GM19397 (cell line): ENCODE measurements around the gene CACHD1.

ENCODE experiments used
- ATAC-seq: cut with Tn5 transposase; IDR thresholded peaks from one replicate; pipeline ENCODE4 v1.9.1; 2021; ENCODE audit warnings: mild to moderate bottlenecking, moderate library complexity; ENCODE audit not compliant: unreplicated experiment

CACHD1 gene

DNA sequence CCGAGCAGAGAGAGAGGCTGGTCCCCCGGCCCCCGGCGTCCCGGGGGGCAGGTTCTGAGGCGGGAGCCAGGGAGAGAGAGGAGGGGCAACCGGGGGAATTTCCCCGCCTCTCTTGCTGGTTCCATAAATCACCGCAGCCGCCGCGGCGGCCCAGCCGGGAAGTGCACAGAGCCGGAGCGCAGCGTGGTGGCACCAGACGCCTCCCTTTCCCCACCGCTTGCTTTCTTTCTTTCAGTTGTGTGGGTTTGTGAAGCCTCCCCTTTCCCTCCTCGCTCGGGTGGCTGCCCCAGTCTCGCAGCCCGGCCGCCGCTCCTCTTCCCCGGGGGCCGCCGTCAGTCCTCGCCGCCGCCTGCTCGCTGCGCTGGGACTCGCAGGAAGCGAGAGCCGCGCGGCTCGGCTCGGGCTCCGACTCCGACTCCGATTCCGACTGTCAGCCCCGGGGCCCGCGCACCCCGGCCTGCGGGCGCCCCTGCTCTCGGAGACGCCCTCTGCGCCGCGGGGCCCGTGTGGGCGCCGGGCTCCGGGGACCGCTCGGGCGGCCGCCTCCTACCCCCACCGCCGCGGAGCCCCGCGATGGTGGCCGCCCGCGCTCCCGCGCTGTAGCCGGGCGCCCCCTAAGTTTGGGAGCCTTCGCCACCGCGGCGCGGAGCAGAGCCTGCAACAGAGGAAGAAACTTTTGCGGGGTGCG is at the start of gene CACHD1:
Gene CACHD1, plus strand, starts transcription at position 153 of the 688 bp plus-strand sequence. CDS start 616 bp downstream, outside the sequence.
- peak; percentile 76 for ATAC-seq

DNA sequence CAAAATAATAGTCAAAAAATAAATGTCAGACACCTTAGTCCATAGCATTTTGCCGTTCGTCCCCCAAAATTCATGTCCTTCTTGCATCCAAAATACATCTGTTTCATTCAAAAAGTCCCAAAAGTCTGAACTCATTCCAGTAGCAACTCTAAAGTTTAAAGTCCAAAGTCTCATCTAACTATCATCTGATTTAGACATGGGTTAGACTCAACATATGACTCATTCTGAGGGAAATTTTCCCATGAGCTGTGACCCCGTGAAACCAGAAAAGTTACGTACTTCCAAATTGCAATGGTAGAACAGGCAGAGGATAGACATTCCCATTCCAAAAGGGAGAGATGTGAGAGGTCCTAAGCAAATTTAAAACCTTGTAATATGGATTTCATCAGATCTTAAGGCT is 48.6 kb upstream of the CACHD1 start:
- ATAC-seq = no peak

DNA sequence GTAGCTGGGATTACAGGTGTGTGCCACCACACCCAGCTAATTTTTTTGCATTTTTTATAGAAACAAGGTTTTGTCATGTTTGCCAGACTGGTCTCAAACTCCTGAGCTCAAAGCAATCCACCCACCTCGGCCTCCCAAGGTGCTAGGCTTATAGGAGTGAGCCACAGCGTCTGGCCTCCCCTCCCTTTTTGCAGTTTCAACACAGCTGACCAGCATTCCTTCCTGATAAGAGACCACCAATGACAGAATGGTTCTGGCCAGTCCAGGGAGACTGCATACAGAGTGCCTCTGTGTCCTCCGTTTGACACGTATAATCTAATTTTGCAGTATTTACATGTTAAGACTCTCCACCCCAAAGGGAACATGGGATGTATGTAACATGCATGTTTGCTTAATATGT is 46.4 kb upstream of the CACHD1 start:
- no peak for ATAC-seq

DNA sequence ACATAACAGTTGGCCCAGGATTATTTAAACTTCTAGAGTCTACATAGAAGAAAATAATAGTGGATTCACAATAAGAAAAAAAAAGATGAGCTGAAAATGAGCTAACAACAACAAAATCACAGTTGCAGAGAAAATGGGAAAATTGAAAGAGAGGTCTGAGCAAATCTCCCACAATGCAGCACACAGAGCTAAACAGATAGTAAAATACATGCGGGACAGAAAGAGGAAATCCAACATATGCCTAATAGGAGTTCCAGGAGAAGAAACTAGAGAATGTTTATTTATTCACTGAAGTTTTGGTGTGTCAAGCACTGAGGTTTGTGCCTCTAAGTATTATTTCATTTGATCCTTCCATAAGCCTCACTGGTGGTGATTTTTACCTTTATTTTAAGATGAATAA is 45.5 kb upstream of the CACHD1 start:
- ATAC-seq = no peak

DNA sequence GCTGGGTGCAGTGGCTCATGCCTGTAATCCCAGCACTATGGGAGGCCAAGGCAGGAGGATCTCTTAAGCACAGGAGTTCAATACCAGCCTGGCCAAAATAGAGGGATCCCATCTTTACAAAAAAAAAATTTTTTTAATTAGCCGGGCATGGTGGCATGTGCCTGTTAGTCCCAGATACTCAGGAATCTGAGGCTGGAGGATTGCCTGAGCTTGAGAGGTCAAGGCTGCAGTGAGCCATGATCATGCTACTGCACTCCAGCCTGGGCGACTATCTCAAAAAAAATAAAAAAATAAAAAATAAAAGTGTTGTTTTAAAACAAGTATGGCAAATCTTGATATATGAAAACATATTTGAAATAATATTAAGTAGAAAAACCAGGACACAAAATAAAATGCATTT is 44.4 kb upstream of the CACHD1 start:
- no peak for ATAC-seq

DNA sequence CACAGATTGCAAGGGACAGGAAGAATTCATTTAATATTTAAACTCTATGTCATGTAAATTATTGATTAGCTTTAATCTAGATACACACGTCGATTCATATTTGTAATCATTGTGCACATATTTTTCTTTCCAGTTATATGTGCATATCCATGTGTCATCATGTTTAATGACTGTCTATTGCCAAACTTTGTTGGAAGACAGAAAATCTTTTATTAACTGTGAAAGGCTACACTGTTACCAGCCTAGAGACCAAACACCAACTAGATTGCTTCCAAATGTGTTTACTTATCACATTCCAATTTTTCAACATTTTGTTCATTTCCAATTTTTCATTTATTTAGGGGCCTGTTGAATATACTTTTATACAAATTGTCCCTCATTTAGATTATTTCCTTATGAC is 43.2 kb upstream of the CACHD1 start:
- no peak for ATAC-seq

DNA sequence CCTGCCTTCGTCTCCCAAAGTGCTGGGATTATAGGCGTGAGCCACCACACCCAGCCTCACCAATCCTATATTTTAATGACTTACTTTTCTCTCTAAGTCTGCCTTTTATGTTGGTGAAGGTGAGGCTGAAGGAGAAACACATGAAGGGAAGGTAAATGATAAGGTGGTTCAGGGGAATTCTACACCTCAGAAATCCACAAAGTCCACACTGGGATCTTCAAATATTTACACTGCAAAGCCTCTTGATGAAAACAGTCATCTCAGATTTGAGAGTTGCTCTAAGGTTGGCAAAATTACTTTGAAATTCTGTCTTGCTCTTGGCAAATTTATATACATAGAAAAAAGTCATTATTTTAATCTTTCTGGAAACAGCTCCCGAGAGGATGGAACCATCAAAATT is 42.0 kb upstream of the CACHD1 start:
- ATAC-seq = no peak

DNA sequence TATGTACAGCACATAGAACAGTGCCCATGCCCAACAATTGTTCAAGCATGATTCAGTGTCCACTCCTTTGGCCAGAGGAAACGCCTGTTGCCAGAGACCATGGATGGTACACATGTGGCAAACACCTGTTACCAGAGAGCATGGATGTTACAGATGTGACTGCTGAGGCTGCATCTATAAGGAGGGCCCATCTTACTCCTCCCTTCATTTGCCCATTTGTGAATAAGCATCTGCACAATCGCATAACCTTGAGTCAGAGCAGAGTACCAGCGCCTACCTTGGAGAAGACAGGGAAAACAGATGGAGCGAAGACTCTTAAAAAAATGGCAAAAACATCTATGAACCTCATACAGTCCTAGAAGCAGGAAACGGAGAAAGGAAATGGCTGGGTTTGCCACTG is 36.6 kb upstream of the CACHD1 start:
- ATAC-seq = no peak

DNA sequence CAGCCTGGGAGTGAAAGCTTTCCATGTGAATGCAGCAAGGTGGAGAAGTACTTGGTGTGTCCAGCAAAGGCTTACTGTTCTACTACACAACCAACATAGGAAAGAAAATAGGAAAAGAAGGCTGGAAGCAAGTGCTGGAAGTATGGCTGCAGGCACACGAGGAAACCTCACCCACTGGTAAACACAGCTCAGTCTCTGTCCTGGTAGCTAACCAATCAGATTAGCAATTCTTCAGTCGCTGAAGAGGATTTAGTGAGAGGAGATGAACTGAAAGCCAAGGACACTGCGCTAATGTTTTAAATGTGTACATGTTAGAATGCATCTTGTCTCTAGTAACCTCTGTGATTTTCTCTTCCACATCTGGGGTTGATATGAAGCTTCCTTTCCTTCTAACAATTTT is 36.2 kb upstream of the CACHD1 start:
- no peak for ATAC-seq

DNA sequence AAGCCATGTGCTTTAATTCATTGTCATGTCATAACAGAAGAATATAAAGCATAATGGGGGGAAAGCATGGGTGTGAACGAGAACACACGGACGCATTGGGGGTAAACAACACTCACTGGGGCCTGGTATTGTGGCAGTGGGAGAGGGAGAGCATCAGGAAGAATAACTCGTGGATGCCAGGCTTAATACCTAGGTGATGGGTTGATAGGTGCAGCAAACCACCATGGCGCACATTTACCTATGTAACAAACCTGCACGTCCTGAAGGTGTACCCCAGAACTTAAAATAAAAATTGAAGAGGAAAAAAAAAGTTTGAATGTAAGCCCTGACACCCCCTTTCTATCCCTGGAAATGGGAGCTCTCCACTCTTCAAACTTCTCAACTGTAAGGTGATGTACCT is 34.9 kb upstream of the CACHD1 start:
- ATAC-seq = no peak

DNA sequence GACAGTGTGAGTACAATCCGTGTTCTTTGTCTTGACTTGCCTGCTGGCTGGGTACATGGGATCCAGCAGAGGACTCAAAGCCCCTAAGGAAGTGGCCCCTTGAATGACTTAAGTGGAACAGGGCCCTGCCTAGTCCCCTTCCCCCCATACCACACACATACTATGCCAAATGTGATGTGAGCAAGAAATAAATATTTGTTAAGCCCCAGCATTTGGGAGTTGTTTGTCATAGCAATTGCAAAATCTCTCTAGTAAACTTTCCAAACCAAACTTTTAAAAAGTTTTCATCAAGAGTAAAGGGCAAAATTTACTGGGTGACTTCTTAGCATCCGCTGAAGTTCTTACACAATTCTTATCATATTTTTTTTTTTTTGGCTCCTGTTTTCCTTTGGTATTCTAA is 32.5 kb upstream of the CACHD1 start:
- no peak for ATAC-seq

DNA sequence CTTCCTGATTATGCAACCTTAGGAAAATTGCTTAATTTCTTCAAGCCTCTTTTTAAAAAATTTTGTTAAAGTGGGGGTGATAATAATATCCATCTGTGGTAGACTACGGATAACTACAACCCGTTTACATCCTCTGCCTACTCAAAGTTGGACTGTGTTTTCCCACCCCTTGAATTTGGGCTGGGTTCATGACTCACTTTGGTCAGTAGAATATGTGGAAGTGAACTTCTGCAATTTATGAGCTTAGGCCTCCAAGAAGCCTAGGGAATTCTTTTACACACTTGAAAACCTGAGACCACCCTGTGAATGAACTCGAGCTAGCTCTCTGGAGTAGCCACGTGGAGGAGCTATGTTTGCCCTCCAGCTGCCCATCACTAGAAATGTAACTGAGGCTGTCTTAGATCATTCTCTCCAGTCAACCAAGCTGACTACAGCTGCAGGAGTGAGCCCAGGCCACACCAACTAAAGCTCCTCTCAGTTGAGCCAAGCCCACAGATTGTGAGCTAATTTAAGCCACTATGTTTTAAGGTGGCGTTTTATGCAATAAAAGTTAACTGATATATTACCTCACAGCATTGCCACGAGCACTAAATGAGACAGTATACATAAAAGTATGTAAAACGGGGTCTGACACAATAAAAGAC is 29.6 kb upstream of the CACHD1 start:
- ATAC-seq = no peak

DNA sequence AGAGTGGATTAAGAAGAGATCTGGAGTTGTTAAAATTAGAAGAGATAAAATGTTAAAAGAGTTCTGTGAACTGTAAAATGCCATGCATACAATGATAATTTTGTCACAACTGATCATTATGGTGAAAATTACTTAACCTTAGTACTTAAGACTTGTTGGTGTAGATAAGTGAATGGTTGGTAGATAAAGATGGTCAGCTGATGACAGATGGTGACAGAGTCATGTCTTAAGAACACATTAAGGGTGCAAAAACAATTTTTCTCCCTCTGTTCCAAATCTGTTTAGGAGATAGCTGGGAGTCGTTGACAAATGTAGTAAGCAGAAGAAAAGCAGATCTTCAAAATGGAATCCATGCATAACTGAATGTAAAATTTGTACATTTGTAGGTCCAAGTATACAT is 18.5 kb upstream of the CACHD1 start:
- no peak for ATAC-seq

DNA sequence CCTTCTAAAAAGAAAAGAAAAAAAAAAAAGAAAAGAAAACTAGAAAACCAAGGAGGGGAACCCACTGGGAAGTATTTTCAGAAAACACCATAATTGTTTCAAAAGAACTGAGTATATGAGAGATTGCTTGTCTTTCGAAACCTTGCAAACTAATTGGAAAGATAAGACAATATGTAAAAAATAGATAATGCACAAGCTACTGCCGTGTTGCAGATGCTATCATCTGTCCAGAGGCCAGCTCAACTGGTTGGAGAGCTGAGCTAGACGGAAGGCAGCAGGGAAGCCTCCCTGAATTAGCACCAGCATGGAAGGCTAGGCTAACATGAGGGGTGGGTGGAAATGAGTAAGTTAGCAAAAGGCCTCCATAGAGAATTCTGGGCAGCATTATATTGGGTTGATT is 16.2 kb upstream of the CACHD1 start:
- ATAC-seq = no peak

DNA sequence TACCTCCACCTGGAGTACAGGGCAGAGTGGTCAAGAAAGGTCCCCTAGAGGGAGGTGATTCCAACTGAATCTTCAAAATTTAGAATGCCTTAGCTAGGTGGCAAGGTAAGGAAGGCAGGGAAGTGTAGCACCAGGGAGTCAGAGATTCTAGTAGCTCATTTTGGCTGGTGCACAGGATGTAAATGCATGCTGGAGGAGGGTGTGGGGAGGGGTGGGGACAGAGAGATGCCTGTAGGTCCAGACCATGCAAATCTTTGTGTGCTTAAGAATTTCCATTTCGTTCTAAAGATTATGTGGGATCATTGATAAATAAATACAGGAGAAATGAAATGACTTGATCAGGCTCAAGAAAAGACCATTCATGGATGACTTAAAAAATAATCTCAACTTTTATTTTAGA is 11.0 kb upstream of the CACHD1 start:
- no peak for ATAC-seq

DNA sequence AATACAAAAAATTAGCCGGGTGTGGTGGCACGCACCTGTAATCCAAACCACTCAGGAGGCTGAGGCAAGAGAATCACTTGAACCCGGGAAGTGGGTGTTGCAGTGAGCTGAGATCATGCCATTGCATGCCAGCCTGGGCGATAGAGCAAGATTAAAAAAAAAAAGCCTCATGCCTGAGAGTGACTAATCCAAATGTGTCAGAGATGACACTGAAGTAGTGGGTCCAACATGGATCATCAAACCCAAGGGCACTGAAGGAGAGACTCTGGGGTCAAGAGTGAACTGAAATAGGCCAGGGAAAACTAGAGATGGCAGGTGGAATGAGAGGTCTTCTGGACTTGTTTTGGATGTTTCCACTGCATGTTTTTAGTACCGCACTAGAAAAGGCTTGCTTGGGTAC is 10.2 kb upstream of the CACHD1 start:
- no peak for ATAC-seq

DNA sequence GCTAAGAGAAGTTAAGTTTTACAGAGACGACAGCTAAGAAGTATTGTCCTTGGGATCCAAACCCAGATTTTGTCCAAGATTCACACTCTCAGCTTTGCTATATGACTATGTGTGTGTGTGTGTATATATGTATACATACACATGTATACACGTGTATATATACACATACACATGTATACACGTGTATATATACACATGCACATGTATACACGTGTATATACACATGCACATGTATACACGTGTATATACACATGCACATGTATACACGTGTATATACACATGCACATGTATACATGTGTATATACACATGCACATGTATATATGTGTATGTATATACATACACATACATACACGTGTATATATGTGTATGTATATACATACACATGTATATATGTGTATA is 3.9 kb upstream of the CACHD1 start:
- ATAC-seq = no peak

DNA sequence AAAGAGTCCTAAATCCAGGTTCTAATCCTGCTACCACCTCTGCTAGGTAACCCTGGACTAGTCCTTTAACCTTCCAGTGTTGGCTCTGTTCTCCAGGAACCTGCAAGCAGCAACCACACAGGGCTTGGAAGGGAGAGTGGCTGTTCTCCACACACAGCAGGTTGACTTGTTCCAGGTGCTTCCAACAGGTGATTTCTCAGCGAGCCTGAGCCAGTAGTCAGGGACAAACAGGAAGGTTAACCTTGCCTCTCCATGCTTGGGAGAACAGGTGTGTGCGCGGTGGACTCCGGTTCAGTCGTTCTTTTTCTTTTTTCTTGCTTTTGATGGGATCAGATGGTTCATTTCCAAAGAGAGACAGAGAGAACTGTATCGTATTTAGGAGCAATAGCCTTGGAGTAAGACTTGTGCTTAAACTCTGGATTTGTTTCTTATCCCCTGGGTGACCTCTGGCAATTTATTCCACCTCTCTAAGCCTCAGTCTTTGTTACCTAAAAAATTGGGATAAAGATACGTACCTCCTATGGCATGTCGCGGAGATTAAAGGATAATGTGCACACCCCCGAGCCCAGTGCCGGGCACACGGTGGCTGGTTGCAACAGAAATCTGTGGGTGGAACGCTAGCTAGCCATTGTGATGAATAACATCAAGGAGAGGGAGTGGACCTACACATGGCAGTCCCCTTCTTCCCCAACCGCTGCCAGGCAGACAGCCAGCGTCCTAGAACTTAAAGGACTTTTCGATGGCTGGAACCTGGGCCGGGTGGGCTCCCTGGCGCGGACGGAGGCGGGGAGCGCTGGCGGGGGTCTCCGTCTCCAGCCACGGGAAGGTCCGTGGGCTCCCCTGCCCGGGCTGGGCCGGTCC is 583 bp upstream of the CACHD1 start:
- ATAC-seq = no peak

DNA sequence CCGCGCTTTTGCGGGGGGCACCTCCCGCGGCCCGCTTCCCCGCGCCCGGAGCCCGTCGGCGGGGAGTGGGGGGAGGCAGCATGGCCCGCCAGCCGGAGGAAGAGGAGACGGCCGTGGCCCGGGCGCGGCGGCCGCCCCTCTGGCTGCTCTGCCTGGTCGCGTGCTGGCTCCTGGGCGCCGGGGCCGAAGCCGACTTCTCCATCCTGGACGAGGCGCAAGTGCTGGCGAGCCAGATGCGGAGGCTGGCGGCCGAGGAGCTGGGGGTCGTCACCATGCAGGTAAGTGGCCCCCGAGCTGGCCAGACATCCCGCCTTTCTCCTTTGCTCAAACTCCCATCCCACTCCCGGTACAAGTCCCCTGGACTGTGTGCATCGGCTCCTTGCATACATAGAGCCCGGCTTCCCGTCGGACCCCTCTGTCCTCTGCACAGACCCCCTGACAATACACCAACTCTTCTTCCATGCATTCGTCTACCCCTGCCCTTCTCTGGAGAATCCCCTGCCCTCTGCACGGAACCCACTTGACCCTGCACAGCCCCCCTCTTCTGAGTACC is 812 bp downstream of the CACHD1 start:
- peak; percentile 22 for ATAC-seq

DNA sequence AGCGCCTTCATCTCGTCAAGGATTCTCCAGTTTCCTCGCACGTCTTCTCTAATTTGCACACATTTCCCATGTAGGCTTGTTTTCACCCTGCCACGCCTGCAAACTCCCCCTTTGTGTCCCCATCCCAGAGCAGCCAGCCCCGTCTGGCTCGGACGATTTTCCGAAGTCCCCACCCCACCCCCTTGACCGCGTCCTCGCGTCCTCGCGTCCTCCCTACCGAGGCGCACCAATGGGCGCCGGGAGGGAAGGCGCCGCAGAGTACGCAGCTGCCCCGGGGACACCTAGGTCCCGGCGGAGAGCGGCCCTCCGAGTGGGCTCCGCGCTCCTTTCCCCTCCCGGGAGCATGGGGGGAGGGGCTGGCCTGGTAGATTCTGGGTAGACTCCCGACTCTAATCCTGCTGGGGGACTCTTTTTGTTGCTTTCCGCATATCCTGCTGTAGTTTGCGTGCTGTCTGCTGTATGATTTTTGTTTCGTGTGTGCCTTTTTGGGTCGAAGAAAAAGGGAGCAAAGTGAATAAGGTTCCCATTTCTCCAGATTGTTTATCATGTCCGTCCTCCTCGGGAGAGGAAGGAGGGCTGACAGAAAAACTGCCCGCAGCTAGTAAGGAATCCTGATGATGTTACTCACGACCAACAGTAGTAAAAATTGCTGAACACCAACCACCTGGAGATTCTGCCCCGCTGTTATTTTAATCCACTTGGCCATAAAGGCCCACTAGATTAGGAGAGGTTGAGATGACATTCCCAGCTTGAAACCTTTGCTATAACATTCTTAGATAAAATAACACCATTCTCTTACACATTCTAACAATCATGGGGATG is 1.5 kb downstream of the CACHD1 start:
- ATAC-seq = no peak

DNA sequence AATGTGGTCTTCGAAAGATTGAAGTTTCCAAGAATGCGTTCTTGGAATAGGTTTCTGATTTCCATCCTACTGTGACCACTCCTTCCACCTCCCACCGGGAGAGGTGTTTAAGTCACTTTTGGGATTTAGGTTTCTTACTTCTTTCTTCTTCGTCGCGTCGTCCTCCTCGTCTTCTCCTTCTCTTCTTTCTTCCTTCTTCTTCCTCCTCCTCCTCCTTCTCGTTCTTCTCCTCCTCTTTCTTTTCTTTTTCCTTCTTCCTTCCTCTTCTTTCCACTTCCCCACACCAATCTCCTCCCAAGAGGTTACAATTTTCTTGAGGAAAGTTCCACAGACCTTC is 2.1 kb downstream of the CACHD1 start:
- ATAC-seq = no peak
